H1 (cell line): ENCODE data around the gene DAPK1. TPM values are rescaled to one million over a fixed set of nuclear protein-coding genes. Genes with fewer than 3 reads are reported as not detected.

Experiments used
- CTCF ChIA-PET: fragments of 300-600 bp; sonication (Branson Sonifier 250); formaldehyde crosslinking; loops from one replicate; lab custom pipeline; 2021; ENCODE audit not compliant: partially characterized antibody; lab: Charles Lee
- POLR2A ChIA-PET: fragments of 300-600 bp; sonication (Branson Sonifier 250); formaldehyde crosslinking; loops from one replicate; lab custom pipeline; 2021; ENCODE audit warnings: inconsistent platforms; ENCODE audit not compliant: partially characterized antibody; lab: Charles Lee
- DNase-seq, 2 experiments: peaks; one replicate each; pipeline versions ENCODE4 v3.0.0 to v3.0.0-alpha.2; 2010 to 2022; ENCODE audit warnings: low spot score in 2 of 2, low read depth in 1 of 2, mixed read lengths in 1 of 2
- FAIRE-seq: peaks from 2 replicates; lab custom pipeline; 2011; peaks lifted over from hg19 to GRCh38; lab: Jason Lieb, UNC
- H2AFZ ChIP-seq: 2 replicates; pipeline ENCODE4 v1.8.1; 2012; ENCODE audit warnings: low read length, inconsistent platforms
- H2AK5ac ChIP-seq: 2 replicates; pipeline ENCODE4 v1.6.1; 2013; ENCODE audit warnings: low read depth, low read length
- H2BK120ac ChIP-seq: replicated peaks from 2 replicates; pipeline ENCODE3; 2013; ENCODE audit warnings: low read depth, low read length, inconsistent platforms
- H2BK12ac ChIP-seq: 2 replicates; pipeline ENCODE4 v1.6.1; 2013; ENCODE audit warnings: low read depth, low read length
- H2BK15ac ChIP-seq: 2 replicates; pipeline ENCODE4 v1.6.1; 2013; ENCODE audit warnings: low read length
- H2BK20ac ChIP-seq: 2 replicates; pipeline ENCODE4 v1.6.1; 2013; ENCODE audit warnings: low read length
- H2BK5ac ChIP-seq: 2 replicates; pipeline ENCODE4 v1.6.1; 2013; ENCODE audit warnings: low read depth, low read length
- H3K14ac ChIP-seq: 2 replicates; pipeline ENCODE4 v1.6.1; 2013; ENCODE audit warnings: inconsistent platforms; ENCODE audit not compliant: insufficient read length
- H3K18ac ChIP-seq: 2 replicates; pipeline ENCODE4 v1.6.1; 2013; ENCODE audit warnings: low read length; ENCODE audit errors: extremely low read depth
- H3K23ac ChIP-seq: 2 replicates; pipeline ENCODE4 v1.6.1; 2013; ENCODE audit warnings: inconsistent platforms; ENCODE audit not compliant: insufficient read length
- H3K23me2 ChIP-seq: 2 replicates; pipeline ENCODE4 v1.6.1; 2013; ENCODE audit warnings: low read depth, low read length
- H3K27ac ChIP-seq: 2 replicates; pipeline ENCODE4 v1.6.1; 2011; ENCODE audit warnings: low read depth, low read length, inconsistent platforms
- H3K27me3 ChIP-seq, 4 experiments: replicated peaks in 1 of 4; 1 replicate in 1 of 4; 2 replicates in 3 of 4; pipeline versions ENCODE4 v1.6.1 to v1.8.1; 2011 to 2013; ENCODE audit warnings: low read length in 3 of 4, mild to moderate bottlenecking in 3 of 4, inconsistent platforms in 2 of 4, mixed read lengths in 2 of 4, moderate library complexity in 1 of 4; ENCODE audit not compliant: control insufficient read depth in 3 of 4, insufficient read depth in 3 of 4; ENCODE audit errors: extremely low read depth in 1 of 4
- H3K36me3 ChIP-seq, 4 experiments: 2 replicates each; pipeline versions ENCODE4 v1.6.1 to v1.8.1; 2011 to 2013; ENCODE audit warnings: mild to moderate bottlenecking in 4 of 4, low read length in 3 of 4, moderate library complexity in 2 of 4, control low read depth in 1 of 4, inconsistent platforms in 1 of 4; ENCODE audit not compliant: insufficient read depth in 4 of 4, control insufficient read depth in 2 of 4
- H3K4ac ChIP-seq: replicated peaks from 2 replicates; pipeline ENCODE3; 2013; ENCODE audit warnings: low read length, low read depth, mixed read lengths, inconsistent platforms; ENCODE audit not compliant: insufficient read length
- H3K4me1 ChIP-seq, 4 experiments: replicated peaks in 1 of 4; 1 replicate in 1 of 4; 2 replicates in 3 of 4; pipeline versions ENCODE4 v1.6.1 to v1.8.1; 2011 to 2013; ENCODE audit warnings: low read length in 3 of 4, inconsistent platforms in 2 of 4, mixed read lengths in 1 of 4; ENCODE audit not compliant: insufficient read depth in 4 of 4, control insufficient read depth in 3 of 4
- H3K4me2 ChIP-seq, 2 experiments: 2 replicates each; pipeline versions ENCODE4 v1.6.1 to v1.8.1; 2011 to 2013; ENCODE audit warnings: low read depth in 2 of 2, low read length in 2 of 2, control low read depth in 1 of 2, inconsistent platforms in 1 of 2, mild to moderate bottlenecking in 1 of 2; ENCODE audit not compliant: insufficient read depth in 1 of 2
- H3K4me3 ChIP-seq, 4 experiments: fragments of 200-600, 300-600 bp in 1 of 4; sonication (generic), shearing (Covaris generic), sonication (Bioruptor Twin) in 1 of 4; 2 replicates each; pipeline versions ENCODE4 v1.5.1 to v1.8.1; 2011 to 2016; ENCODE audit warnings: low read length in 4 of 4, low read depth in 3 of 4, control low read depth in 2 of 4, inconsistent platforms in 2 of 4, mild to moderate bottlenecking in 2 of 4, mixed read lengths in 1 of 4, moderate library complexity in 1 of 4; ENCODE audit not compliant: insufficient read depth in 2 of 4; ENCODE audit errors: extremely low read depth in 1 of 4
- H3K56ac ChIP-seq: replicated peaks from 2 replicates; pipeline ENCODE3; 2013; ENCODE audit warnings: low read depth, mild to moderate bottlenecking, mixed read lengths, low read length, inconsistent platforms; ENCODE audit not compliant: insufficient read length
- H3K79me1 ChIP-seq: 2 replicates; pipeline ENCODE4 v1.6.1; 2013; ENCODE audit warnings: low read depth, low read length, control low read depth
- H3K79me2 ChIP-seq, 2 experiments: 2 replicates each; pipeline versions ENCODE4 v1.6.1 to v1.8.1; 2012 to 2013; ENCODE audit warnings: low read length in 2 of 2, mild to moderate bottlenecking in 2 of 2, inconsistent platforms in 1 of 2; ENCODE audit not compliant: insufficient read depth in 2 of 2, control insufficient read depth in 1 of 2
- H3K9ac ChIP-seq, 4 experiments: replicated peaks in 1 of 4; 1 replicate in 1 of 4; 2 replicates in 3 of 4; pipeline versions ENCODE4 v1.6.1 to v1.8.1; 2011 to 2013; ENCODE audit warnings: low read depth in 3 of 4, low read length in 3 of 4, control low read depth in 2 of 4, mild to moderate bottlenecking in 2 of 4, moderate library complexity in 2 of 4, inconsistent platforms in 1 of 4; ENCODE audit errors: extremely low read depth in 1 of 4
- H3K9me3 ChIP-seq, 2 experiments: 2 replicates each; pipeline versions ENCODE4 v1.6.1 to v1.8.1; 2012 to 2013; ENCODE audit warnings: mild to moderate bottlenecking in 2 of 2, moderate library complexity in 2 of 2, control low read depth in 1 of 2, inconsistent platforms in 1 of 2, low read depth in 1 of 2, low read length in 1 of 2, mixed read lengths in 1 of 2; ENCODE audit not compliant: insufficient read depth in 2 of 2
- H4K20me1 ChIP-seq, 2 experiments: replicated peaks in 1 of 2; 2 replicates each; pipeline versions ENCODE3 to v1.8.1; 2011 to 2013; ENCODE audit warnings: inconsistent platforms in 2 of 2, low read length in 2 of 2, mild to moderate bottlenecking in 1 of 2; ENCODE audit not compliant: insufficient read depth in 2 of 2, control insufficient read depth in 1 of 2
- H4K5ac ChIP-seq: 2 replicates; pipeline ENCODE4 v1.6.1; 2013; ENCODE audit warnings: low read length, low read depth, mixed read lengths, inconsistent platforms; ENCODE audit not compliant: insufficient read length
- H4K8ac ChIP-seq: 2 replicates; pipeline ENCODE4 v1.8.0; 2013; ENCODE audit warnings: mild to moderate bottlenecking, moderate library complexity, low read length, inconsistent platforms; ENCODE audit not compliant: insufficient read depth; ENCODE audit errors: extremely low read depth
- H4K91ac ChIP-seq: replicated peaks from 2 replicates; pipeline ENCODE3; 2013; ENCODE audit warnings: low read length, mixed read lengths, inconsistent platforms; ENCODE audit not compliant: insufficient read length
- POLR2AphosphoS5 ChIP-seq: IDR thresholded peaks from 2 replicates; pipeline ENCODE4 v1.6.1; 2011; ENCODE audit warnings: low read depth, low read length
- POU5F1 ChIP-seq: IDR thresholded peaks from 2 replicates; pipeline ENCODE4 v1.6.1; 2011; ENCODE audit warnings: low read depth, mild to moderate bottlenecking, low read length, moderate library complexity
- SP4 ChIP-seq: IDR thresholded peaks from 2 replicates; pipeline ENCODE4 v1.6.1; 2012; ENCODE audit warnings: low read length, inconsistent platforms
- WGBS, 2 experiments: shearing (Covaris generic) in 1 of 2; methylation state at CpG; one replicate each; pipeline versions ENCODE4 v1.1.6 to v1.1.7; 2013 to 2015; ENCODE audit warnings: low lambda C conversion rate in 2 of 2, mixed read lengths in 2 of 2, inconsistent platforms in 1 of 2, low coverage in 1 of 2, missing lambda C conversion rate in 1 of 2; ENCODE audit not compliant: insufficient replicate concordance in 2 of 2, insufficient coverage in 1 of 2, insufficient read length in 1 of 2; ENCODE audit errors: extremely low coverage in 1 of 2, missing lambda C conversion rate in 1 of 2; 5-methylcytosine and 5-hydroxymethylcytosine counted together
- polyA plus RNA-seq, 7 experiments: library from polyadenylated mRNA; depleted of rRNA in 3 of 7; stranded (reverse) in 5 of 7; unstranded in 2 of 7; fragments of >200 nt in 5 of 7; fragments of 200-250 nt in 2 of 7; gene quantifications; 1 replicate in 5 of 7; 2 replicates in 1 of 7; 4 replicates in 1 of 7; pipeline versions ENCODE4 v1.2.1 to v1.2.3, GENCODE V29; 2011 to 2013; ENCODE audit warnings: missing spikeins in 2 of 7, mixed read lengths in 2 of 7
- total RNA-seq: library from RNA; stranded (reverse); fragmentation: NEBNext Ultra II Directional; extraction: Animal tissue kit (Norgen Biotek cat#: 25700); gene quantifications from 2 replicates; pipeline ENCODE4 v1.2.1, GENCODE V29; 2021

Gene DAPK1
- total and polyA plus RNA-seq, 2 of the 8 experiments (the other 6 are each of a cell fraction or from before 2014, with no cell fraction given), result 62.4 to 131 TPM

DNA sequence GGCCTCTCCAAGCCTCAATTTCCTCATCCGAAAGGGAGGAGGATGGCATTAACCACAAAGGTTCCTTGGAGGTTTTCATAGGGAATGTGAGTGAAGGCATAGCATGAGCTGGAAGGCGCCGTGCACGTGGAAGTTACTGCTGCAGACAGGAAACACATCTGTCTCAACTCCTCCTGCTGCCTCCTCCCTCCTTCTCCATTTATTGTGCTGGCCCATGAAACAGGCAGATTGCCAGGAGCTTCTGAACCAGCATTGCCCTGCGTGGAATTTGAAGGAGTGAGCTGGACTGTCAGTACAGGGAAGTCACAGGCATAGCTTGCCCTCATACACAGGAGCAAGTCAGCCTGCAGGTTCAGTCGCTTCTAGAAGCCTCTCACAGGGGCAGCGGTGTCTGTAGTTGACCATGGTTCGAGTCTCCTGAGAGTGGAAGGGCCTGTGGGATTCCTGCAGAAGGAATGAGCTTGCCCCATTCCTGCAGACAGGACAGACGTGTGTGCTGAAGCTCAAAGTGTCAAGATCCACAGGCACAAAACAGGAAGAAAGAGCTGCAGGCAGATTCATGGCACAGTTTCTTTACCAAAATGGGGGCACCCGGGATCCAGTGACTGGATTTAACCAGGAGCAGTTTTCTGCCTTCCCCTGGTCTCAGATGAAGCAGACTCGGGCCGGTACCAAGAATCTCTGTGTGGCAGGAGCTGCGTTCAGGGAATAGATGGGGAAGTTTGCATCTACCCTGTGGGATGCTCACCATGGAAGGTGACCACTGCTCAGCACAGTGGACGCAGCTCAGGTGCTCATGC lies 179.5 kb downstream of the DAPK1 start:
- Histone ChIP-seq H2BK120ac (no peak overlapping the region), H3K23ac (no peak overlapping the region), H3K79me2 (no peaks in the 10 kb centered on the region), H3K4ac (no peak overlapping the region), H3K56ac (no peak overlapping the region), H2BK5ac (no peak overlapping the region), H4K20me1 (peaks cover 0 to 4% of the 10 kb centered on the region in 2 experiments), H3K36me3 (peaks cover 2 to 20% (median 13%) of the 10 kb centered on the region in 4 experiments; a peak in 7 of 8 replicates), H3K27me3 (no peaks in the 10 kb centered on the region), H2AK5ac (no peak overlapping the region)
- WGBS, 2 experiments, result 88% methylated on average over 14 of the region's 14 CpGs; no CpG with 5 or more reads in 1 of the 2 experiments
- TF ChIP-seq POU5F1 (no peak), POLR2AphosphoS5 (peak; percentile 42; the same call in 1 of the 2 replicates), SP4 (no peak)
- TF ChIP-seq, all 59 proteins: peak for 1
- peaks cover 2% of the 10 kb centered on the region; the same call in 1 of the 2 replicates for H3K79me1 ChIP-seq
- H4K5ac ChIP-seq, result no peak overlapping the region
- no peaks in the 10 kb centered on the region for H3K4me1 ChIP-seq
- no peak overlapping the region for H2BK20ac ChIP-seq
- no peak for FAIRE-seq
- H2BK12ac ChIP-seq, result no peak overlapping the region
- no peak overlapping the region for H2AFZ ChIP-seq
- H4K8ac ChIP-seq, result no peak overlapping the region
- ChIA-PET CTCF (interaction anchor here (0.6 to 4.0 kb wide), 10 partner anchors 9 to 451 kb away, joined by 3 to 31 read pairs (median 4); no protein-coding TSS in a partner anchor), POLR2A (no interaction called here)
- no peak overlapping the region for H3K18ac ChIP-seq
- no peak overlapping the region for H3K4me2 ChIP-seq
- no peak overlapping the region for H2BK15ac ChIP-seq
- no peak overlapping the region for H3K27ac ChIP-seq
- no peak overlapping the region for H4K91ac ChIP-seq
- no peak overlapping the region for H3K9ac ChIP-seq
- H3K9me3 ChIP-seq, result no peaks in the 10 kb centered on the region
- no peak overlapping the region for H3K4me3 ChIP-seq
- no peak for DNase-seq
- no peak overlapping the region for H3K14ac ChIP-seq
- no peaks in the 10 kb centered on the region for H3K23me2 ChIP-seq
